ENCODE results near the gene PDE3A. TPM values are rescaled to one million over a fixed set of nuclear protein-coding genes. Genes with fewer than 3 reads are reported as not detected.

Gene PDE3A
- total RNA-seq (ENCODE audit: low replicate concordance), result 2.7 and 32.4 TPM in 2 replicates

DNA sequence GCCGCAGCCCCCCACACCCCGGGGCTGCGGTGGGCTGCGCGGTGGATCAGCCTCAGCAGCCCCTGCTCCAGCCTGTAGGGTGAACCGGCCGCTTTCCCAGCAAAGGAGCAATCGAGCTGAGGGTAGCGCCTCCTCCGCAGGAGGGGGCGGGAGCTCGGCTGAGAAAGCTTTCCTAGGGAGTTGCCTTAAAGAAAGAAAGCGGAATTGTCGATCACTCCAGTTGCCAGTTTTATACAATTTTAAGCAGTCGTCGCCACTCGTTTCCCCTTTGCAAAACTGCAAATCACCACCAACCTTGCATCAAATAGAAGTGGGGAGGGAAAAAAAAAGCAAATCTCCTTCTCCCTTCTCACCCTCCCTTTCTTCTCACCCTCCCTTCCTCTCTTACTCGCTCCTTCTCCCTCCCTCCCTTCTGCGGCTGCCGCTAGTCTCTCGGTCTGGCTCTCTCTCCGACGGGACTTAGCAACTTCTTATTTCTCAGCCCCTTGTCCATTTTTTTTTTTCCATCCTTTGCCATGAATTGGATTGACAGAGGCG is at the start of gene PDE3A:
PDE3A (plus strand) TSS at position 424 of the 537 bp plus-strand sequence. CDS start 748 bp downstream, outside the sequence.

DNA sequence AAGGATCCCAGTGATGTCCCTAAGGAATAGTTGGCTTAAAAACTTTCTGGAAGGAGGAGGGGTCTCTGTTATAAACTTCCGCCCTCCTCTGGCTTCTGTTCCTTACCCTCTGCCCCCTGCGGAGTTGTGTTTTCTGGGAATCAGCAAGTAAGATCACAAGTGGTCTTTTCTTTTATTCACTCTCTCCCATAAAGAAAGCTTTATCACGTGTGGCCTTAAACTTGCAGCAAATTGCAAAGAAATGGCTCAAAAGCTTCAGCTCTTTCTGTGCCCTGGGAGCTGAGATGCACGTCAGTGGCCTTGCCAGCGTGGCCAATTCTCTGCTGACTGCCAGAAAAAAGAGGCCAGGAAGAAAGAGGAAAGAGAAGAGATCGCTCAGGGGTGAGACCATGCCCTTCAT is 326.9 kb downstream of the PDE3A start, which contains the start of gene SLCO1C1:
SLCO1C1 (plus strand) TSS at position 101 of the 400 bp plus-strand sequence. CDS start 4,245 bp downstream, outside the sequence.

Measured in smooth muscle cell of the coronary artery (primary cell).